Measurements from ENCODE around the gene AFAP1L2.
"Not testable (repeated sequence)": the region's sequence is repeated elsewhere in the genome, so short reads cannot be mapped to it uniquely, and the experiment has no call there.

Gene AFAP1L2

DNA sequence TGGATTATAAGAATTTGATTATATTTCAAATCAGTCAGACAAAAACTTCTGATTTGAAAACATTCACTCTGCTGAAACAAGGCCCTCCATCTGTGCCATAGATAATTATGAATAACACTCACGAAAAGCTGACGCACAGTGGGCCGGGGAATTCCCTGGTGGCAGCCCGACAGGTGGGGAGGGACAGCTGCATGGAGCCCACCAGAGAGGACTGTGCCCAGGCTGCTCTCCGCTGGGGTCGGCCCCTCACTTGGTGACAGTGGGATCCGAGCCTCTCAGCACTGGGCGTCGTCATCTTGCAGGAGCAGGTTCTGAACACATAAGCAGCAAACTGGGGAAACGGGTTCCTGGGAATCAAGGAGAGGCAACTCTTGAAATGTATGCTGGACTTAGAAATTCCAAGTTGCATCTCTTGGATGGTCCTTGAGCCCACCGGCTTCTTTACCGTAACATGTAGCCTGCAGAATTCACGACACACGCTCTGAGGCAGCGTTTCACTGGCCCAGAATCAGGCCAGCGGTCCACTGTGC lies 41.4 kb downstream of the AFAP1L2 start:
- no peak for DNase-seq (ENCODE audit: low read depth, low spot score)

DNA sequence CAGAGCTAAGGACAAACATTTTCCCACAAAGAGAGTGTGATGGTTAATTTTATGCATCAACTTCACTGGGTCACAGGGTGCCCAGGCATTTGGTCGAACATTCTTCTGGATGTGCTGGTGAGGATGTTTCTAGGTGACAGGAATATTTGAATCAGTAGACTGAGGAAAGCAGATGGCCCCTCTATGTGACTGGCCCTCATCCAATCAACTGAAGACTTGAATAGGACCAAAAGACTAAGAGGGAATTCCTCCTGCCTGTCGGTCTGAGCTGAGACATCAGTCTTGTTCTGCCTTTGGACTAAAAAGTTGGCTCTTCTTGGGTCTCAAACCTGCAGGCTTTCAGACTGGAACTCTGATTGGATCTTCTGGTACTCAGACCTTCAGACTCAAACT lies 44.4 kb downstream of the AFAP1L2 start:
- no peak for DNase-seq (ENCODE audit: low read depth, low spot score)

DNA sequence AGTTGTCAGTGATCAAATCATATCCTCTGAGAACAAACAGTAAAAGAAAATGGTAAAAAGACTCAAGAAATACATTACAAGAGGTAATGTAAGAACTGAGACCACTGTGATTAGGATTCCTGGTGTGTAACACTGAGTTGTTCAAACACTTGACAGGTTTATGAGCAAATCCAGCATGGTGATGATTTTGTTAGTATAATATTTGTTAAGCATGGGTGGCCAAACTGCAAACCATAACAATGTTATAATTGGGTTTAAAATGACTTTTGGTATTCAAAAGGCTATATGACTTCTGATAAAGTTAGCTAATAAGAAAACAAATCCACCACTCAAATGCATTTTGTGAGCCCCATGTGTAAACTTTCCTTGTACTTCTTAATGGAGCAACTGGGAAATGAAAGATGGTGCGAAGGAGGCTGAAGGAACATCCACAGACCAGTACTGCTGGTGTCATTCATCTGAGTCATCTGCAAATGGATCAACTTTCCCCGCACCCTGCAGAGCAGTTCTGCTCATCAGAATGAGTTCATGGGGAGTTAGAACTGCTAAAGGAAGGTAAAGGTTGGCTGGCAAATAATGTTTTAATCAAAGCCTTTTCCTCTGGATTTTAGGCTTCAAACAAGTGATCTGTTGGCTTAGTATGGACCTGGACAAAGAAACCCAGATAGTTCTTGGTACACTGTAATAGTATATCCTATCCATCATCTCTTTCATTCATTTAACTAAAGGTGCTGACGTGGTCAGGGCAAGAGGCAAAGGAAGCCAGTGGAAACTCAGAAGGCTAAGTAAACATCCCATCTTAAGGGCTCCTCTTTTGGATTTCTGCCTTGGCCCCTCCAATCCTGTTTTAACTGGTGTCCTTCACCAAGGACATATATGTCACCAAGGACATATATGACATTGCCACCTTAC lies 45.0 kb downstream of the AFAP1L2 start:
- DNase-seq (ENCODE audit: low read depth, low spot score), result no peak

DNA sequence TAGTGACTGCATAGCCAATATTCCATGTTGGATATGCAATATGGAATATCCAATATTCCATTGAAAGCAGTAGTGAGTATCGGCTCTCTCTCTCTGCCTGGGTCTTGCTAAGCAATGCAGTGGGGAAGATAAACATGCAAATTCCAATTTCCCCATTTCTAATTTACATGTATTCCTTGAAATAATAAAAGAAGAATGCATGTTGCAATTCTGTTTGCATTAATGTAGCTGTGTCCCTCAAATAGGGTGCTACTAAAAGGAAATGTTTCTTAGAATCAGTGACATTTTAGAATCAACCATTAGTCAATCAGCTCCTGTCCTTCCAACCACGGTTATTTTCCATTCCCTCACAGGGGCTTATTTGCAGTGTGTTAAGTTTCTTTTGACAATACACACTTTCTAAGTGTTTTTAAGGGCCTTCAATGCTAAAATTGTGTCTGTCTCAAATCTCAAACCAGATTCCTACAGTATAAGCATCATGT lies 46.7 kb downstream of the AFAP1L2 start:
- no peak for DNase-seq (ENCODE audit: low read depth, low spot score)

DNA sequence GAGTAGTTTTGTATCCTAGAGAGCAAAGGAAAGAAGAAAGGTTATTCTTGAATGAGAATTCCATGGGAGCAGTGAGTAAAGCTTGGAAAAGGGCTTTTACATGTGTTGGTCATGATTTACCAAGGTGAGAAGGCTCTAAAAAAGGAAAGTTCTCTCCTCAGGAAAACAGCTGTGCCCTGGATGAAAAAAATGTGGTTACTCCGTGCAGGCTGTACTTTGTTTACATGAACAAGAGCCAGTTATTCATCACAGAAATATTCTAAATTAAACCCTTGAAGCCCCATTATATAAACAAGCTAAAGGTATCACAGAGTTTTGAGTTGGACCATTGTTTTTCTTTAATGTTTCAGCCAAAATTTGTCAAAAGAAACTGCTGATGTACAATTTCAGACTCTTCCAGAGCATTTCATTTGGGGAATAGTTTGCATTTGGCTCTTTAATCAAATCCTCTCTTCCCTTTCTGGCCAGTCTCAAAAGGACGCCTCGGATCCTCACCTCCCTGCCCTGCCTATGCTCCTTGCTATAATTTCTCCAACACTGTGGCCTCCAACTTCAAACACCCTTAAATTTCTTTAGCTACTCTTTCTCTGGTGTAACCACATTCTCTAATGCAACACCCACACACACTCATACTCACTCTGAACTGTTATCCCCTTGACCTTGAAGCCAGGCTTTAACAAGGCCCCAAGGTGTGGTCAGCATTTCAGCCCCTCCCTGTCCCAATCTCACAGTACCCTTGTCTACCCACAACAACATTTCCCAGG lies 47.4 kb downstream of the AFAP1L2 start:
- DNase-seq (ENCODE audit: low read depth, low spot score), result peak; percentile 76

DNA sequence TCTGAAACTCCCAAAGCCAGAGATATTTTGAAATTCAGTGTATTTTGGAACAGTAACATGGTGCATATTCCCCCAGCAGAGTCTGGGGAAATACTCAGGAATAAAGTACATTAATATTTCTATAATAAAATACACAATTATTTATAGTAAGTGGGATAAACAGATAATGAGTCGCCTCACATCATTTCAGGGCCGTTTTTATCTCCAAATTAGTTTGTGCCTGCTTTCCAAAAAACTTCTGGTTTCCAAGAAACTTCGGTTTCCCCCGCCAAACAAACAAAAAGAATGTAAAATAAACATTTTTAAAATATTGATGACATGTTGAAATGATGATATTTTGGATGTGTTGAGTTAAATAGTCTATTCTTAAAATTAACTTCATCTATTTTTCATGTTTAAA lies 48.2 kb downstream of the AFAP1L2 start:
- no peak for DNase-seq (ENCODE audit: low read depth, low spot score)

DNA sequence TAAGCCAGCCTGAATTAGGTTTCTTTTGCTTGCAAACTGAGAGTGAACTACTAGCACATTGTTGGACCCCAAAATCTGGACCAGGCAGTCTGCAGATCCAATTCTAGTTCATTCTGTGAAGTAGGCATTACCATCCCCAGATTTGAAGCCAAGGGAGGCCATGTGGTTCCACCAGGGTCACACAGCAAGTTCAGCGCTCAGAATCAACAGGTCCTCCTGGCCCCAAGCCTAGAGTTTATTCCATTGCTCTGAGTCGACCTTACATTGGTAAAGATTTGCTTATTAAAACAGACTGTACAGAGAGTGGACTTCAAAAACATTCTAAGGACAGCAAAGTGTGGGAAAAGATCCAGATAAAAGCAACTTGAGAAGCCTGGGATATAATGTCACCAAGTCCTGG lies 50.9 kb downstream of the AFAP1L2 start:
- DNase-seq (ENCODE audit: low read depth, low spot score), result peak; percentile 38

DNA sequence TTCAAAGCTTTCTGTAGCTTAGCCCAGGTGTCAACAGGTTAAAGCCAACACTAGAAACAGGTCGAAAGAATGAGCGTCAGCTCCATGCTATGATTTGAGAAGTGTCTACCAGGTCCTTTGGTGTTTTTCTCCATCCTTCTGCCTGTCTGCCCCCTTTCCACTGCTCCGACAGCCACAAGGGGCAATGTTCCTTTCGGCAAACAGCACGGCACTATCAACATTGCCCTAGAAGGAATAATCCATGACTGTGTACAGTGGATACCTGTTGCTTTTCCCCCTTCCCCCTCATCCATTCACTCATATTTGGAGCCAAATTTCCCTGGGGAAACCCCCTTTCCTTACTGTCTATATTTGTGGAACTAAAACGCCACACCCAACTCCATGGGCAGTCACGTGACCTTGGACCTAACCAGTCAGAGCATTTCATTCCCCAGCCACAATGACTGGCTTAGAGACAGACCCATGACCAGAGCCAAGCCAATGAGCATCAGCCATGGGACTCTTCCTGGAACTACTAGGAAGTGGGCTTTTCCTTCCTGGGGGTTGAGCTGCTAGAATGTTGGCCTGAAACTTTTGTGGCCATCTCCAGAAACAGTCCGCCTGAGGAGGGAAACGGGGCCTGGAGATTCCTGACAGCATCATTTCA lies 51.5 kb downstream of the AFAP1L2 start:
- DNase-seq (ENCODE audit: low read depth, low spot score), result no peak

DNA sequence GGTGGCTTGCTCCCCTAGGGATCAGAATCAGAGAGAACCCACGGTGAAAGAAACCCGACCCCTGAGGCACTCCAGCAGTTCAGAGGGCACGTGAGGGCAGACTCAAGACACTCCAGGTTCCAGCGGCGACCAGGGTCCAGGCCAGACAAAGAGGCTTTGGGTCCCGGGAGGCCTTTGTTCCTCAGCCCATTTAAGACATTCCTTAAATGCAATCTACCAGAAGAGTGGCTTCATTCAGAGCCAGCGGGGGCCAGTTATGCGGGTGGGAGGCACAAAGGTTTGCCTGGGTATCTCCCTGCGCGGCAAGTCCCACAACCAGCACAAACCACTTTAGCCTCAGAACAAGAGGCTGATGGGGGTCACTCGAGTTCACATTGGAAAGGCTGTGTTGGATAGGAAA lies 53.6 kb downstream of the AFAP1L2 start:
- DNase-seq (ENCODE audit: low read depth, low spot score), result peak; percentile 80

DNA sequence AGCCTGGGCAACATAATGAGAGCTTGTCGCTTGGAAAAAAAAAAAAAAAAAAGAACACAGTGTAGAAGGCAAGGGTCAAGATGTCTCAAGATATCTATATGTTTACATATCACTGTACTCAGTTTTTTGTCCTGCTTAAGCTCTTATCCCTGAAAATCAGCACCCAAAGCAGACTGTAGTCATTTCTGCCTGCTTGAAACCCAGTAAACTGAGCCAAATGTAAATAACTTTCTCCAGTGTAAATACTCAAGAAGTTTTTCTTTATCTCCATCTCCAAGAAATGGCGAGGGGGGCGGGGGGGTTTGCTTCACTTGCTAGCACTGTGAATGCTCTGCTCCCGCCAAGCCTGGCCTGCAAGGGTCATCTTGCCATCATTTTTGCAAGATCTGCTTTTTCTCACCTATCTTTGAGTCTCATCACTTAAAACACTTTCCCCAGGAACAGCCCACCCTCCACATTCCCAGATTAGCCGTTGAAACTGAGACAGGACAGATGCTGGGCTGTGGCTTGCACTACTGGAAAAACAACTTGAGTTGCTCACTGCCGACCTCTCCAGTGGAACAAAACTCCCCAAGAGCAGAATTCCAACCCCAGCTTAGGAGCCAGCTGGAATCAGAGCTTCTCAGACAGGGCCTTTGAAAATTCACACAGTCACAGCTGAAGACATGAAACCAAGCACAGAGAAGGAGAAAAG lies 54.6 kb downstream of the AFAP1L2 start:
- DNase-seq (ENCODE audit: low read depth, low spot score), result no peak

DNA sequence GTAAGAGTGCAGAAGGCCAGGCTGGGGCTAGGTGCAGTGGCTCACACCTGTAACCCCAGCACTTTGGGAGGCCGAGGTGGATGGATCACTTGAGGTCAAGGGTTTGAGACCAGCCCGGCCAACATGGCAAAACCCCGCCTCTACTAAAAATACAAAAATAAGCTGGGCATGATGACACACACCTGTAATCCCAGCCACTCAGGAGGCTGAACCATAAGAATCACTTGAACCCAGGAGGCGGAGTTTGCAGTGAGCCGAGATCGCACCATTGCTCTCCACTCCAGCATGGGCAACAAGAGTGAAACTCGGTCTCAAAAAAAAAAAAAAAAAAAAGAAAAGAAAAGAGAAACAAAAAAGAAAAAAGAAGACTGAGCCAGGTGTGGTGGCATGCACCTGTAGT lies 55.2 kb downstream of the AFAP1L2 start:
- DNase-seq (ENCODE audit: low read depth, low spot score), result not testable (repeated sequence)

DNA sequence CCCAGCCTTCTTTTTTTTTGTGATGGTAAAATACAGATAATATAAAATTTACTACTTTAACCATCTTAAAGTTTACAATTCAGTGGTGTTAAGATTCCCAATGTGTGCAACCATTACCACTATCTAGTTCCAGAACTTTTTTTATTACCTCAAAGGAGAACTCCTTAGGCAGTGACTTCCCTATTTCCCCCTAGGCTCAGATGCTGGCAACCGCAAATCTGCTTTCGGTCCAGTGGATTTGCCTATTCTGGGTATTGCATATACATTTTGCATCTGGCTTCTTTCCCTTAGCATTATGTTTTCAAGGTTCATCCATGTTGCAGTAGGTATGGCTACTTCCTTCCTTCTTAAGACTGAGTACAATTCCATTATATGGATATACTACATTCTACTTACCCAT lies 56.5 kb downstream of the AFAP1L2 start:
- DNase-seq (ENCODE audit: low read depth, low spot score), result no peak

DNA sequence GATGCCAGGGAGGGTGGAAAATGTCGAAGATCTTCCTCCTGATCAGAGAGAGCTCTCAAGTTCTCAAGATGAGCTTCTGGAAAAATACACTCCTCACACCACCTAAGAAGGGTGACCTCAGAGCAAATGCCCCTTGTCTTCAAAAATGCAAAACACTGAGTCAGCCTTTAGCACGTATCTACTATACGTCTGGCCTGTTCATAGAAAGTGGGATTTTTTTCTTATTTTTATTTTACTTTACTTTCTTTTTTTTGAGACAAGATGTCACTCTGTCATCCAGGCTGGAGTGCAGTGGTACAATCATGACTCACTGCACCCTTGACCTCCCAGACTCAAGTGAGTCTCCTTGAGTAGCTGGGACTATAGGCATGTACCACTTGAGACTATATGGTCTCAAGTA lies 57.1 kb downstream of the AFAP1L2 start:
- DNase-seq (ENCODE audit: low read depth, low spot score), result no peak

DNA sequence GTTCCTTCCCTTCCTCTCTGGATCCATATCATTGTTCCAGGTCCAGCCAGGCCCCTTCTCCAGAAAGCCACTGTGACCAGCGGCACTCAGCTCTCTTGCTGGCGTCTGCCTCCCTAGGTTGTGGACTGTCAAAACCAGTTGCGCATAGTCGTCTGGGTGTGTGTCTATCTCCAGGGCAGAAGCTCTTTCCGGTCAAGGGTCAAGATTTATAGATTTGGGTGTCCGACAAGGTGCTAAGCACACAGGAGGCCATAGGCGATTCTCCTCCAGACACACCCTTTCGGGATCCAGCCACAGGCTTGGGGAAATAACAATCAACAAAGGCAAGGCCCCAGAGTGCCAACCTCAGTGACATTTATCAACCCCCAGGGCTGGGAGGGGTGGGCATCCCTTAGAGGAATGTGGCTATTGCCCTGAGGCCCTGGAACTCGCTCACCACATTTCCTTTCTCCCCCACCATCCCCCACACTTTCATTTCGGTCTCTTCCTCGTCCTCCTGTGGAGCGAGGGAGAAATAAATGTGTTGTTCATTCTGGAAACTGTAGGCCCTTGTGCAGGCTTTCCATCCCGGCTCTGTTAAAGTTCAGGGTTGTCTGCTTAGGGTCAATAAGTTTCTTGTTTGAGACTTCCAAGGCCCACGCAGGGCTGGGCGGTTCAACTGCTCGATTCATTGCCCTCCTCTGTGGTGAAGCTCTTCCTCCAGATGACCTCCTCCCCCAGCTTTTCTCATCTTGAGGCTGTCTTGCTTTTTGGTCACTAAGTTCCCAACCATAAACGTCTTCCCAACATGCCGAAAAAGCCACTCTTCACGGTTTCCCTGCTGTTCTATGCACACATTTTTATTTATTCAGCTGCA lies 57.9 kb downstream of the AFAP1L2 start:
- DNase-seq (ENCODE audit: low read depth, low spot score), result no peak

DNA sequence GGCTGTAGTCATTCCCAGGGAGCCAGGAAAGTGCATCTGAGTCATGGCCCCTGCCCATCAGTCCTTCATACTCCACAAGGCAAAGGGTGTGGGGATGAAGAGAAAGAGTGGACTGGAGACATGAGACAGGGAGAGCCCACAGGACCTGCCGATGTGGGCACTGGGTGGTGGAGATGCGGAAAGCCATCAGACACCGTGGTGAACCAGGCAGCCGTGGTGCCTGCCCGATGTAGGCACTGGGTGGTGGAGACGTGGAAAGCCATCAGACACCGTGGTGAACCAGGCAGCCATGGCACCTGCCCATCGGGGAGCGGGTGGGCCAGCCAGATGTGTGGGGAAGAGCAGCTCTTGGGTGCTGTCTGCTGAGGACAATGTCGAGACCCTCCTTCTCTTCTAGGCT lies 58.6 kb downstream of the AFAP1L2 start:
- no peak for DNase-seq (ENCODE audit: low read depth, low spot score)

DNA sequence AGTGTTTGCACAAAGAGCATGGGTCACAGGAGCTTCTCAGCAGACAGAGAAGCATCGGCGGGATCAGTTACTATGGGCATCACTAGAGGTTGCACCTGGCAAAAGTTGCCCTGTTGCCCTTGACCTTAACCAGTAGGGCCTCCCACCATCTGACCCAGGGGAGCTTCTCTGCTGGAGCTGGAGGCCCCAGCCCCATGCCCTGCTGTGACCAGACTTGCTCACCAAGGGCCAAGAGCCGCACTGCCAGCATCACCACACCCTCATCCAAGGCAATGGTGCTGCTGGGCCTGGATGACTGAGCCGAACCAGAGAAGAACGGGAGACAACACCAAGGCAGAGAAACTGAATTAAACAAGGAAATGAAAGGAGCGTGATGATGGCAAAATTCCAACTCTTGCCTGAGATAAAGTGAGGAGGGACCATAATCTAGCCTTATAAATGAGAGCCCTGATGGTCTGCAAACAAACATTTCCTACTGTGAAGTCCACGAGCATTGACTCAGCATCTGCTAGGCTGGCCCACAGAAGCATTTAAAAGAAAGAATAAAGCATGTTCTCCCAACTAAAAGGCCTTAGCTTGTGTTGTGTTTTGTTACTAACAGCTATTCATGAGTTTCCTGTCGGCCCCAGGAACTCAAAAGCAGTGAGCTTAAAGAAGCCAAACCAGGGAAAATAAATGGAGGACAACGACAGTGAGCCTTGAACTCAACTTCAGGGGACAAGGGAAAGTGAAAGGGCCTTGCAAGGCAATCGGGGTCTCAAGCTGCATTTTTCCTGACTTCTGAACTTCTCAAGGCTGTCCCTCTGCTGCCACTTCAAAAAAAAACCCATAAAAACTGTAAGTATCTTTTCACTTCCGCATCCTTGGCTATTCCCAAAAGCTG lies 60.4 kb downstream of the AFAP1L2 start:
- DNase-seq (ENCODE audit: low read depth, low spot score), result peak; percentile 44

DNA sequence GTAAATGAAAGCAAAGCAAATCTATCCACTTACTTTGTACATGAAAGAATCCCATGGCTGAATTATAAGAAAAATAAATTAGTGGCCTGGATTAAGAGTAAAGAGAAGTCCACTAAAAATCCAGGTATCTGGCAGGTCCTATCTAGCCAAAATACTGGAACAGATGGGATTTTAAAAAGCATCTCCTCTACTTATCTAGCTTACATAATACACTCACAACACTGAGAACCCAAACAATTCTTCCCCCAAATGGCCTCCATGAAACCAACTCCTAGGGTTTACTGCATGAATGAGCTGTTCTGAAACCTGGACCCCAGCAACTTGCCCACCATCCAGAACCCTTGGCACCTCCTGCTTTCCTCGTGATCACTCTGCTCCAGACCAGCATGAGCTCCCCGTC lies 61.3 kb downstream of the AFAP1L2 start:
- DNase-seq (ENCODE audit: low read depth, low spot score), result no peak

DNA sequence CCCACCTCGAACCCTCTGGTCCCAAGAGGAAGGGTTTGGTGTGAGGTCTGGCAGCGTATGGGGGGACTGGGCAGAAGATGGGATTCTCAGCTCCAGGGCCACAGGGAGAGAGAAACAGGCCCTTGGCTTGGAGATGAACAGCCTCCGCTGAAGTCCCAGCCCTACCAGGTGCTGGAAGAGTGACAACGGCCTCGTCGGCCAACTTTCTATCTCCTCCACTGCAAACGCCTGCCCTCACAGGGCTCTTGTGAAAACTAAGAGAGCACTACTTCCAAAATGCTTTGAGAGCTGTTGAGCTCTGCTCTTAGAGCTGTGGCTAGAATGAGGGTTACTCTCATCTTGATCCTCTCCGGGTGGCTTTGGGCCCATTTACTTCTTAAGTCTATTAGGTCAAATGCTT lies 63.5 kb downstream of the AFAP1L2 start:
- DNase-seq (ENCODE audit: low read depth, low spot score), result no peak
